ENCODE data around the gene CCDC59.

The CCDC59 gene

DNA sequence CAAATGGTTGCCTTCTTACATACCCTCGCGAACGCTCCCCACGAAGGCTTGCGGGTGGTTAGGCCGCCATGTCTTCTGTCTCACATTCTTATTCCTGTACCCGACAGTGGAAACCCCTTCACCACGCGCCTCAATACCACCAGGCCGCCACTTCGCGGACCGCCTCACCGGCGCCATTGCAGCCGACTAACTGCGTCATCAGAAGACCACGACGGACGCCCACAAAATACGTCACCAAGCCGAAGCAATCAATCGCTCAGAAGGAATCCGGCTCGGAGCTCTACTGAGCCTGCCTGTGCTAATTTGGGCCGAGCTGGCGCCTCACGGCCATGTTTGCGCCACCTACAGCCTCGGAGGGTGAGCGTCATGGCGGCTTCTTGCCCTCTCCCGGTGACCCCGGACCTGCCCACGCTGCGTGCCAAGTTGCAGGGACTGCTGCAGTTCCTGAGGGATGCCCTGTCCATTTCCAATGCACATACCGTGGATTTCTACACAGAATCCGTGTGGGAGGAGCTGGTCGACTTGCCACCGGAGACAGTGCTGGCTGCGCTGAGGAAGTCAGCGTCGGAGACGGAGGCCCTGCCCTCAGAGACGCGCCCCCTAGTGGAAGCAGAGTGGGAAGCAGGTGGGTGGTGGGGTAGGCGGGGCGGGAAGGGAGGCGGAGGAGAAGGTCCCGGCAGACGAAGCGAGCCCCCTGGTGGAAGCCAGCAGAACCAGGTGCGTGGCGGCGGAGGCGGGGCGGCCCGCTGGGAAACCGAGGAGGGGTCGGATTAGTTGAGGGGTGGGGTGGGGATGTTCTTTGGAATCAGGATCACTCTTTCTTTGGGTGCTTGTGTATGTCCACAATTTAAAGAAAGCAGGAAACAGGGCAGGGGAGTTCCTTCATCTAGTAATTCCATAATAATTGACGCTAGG lies at the start of gene CCDC59, which contains the start of gene METTL25:
Gene CCDC59, minus strand, starts transcription at position 188 of the 915 bp plus-strand sequence. Its CDS starts 11 bp downstream, at position 177.
Gene METTL25, plus strand, starts transcription at position 330 of the 915 bp plus-strand sequence. Its CDS starts 37 bp downstream, at position 367.
- peak; percentile 85 for TF ChIP-seq CTCF (IDR thresholded peaks at IDR 0.05; ENCODE audit: low read depth, low read length, missing control alignments)
- H3K4me3 ChIP-seq (ENCODE audit: low read depth, low read length), result peak within 1 kb of the TSS; percentile 91
- DNase-seq (ENCODE audit: low read depth), result peak; percentile 95

DNA sequence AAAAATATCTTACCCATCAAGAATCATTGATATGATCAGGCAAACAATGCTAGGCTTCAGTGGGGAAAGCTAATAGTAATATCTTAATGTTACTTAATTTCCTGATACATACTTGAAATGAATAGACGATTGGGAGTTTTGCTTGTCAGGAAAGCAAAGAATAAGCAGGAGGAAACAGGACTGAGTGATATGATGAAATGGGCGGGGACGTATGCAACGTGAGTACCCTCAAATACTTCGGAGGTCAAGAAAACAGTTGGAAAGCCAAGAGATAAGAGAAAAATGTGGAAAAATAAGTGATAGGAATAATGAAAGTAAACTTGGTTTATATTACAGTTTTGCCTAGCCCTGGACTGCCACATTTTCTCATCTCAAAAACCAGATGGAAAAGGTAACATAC lies 49.3 kb upstream of the CCDC59 start:
- no peak for TF ChIP-seq CTCF (IDR thresholded peaks at IDR 0.05; ENCODE audit: low read depth, low read length, missing control alignments)
- no peak overlapping the region for H3K4me3 ChIP-seq (ENCODE audit: low read depth, low read length)
- no peak for DNase-seq (ENCODE audit: low read depth)

DNA sequence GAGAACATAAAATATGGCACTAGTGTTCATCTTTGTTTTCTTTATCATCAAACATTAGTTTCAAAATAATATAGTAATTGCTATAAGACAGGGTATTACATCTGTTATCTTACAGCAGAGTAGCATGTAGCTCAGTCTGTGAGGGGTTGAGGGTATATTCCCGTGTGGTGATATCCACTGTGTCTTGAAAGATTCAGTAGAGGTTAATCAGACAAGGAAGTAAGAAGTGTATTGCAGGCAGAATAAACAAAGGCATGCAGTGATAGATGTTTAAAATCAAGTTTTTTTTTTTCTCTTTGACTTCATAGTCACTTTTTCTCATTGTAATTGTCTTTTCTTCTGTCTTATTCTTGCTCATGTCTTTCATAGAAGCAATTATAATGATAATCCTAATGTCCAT lies 48.5 kb upstream of the CCDC59 start:
- DNase-seq (ENCODE audit: low read depth), result no peak
- no peak overlapping the region for H3K4me3 ChIP-seq (ENCODE audit: low read depth, low read length)
- TF ChIP-seq CTCF (IDR thresholded peaks at IDR 0.05; ENCODE audit: low read depth, low read length, missing control alignments), result no peak

DNA sequence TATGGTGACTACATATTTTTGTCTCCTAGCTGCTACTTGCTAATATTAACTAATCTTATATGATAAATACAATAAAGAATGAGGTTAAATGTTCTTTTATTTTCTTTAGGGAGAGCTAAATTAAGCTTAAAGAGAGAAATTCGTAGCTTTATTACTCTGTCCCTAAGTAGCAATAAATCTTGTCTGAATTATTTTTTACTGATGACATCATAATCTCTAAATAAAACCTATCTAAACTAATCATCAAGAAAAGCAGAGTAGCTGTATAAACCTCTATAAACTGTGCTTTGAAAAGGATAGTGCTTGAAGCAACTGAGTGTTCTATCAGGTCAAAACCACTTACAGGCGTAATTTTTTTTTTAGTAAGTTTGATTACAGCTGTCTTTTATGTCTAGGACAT lies 42.6 kb upstream of the CCDC59 start:
- no peak for TF ChIP-seq CTCF (IDR thresholded peaks at IDR 0.05; ENCODE audit: low read depth, low read length, missing control alignments)
- DNase-seq (ENCODE audit: low read depth), result no peak
- H3K4me3 ChIP-seq (ENCODE audit: low read depth, low read length), result no peak overlapping the region

DNA sequence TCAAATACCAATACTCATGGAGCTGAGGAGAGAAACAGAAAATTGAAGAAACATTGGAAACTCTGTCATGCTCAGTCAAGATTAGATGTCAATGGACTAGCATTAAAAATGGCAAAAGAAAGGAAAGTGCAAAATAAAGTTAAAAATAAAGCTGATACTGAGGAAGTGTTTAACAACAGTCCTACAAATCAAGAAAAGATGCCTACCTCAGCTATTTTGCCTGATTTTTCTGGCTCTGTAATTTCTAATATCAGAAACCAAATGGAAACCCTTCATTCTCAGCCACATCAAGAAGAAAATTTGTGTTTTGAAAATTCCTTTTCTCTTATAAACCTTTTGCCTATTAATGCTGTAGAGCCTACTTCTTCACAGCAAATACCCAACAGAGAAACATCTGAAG lies 40.7 kb upstream of the CCDC59 start:
- no peak overlapping the region for H3K4me3 ChIP-seq (ENCODE audit: low read depth, low read length)
- DNase-seq (ENCODE audit: low read depth), result no peak

GRCh38 chr12:82383930-82384552 lies 25.9 kb upstream of the CCDC59 start:
- TF ChIP-seq CTCF (IDR thresholded peaks at IDR 0.05; ENCODE audit: low read depth, low read length, missing control alignments), result peak; percentile 24
- H3K4me3 ChIP-seq (ENCODE audit: low read depth, low read length), result no peak overlapping the region
- DNase-seq (ENCODE audit: low read depth), result no peak

More for the DNA sequence above, 40.7 kb upstream of the CCDC59 start:
- no peak for TF ChIP-seq CTCF (IDR thresholded peaks at IDR 0.05; ENCODE audit: low read depth, low read length, missing control alignments)
